ENCODE results near the gene DLST.

- TF ChIP-seq CTCF (IDR thresholded peaks at IDR 0.05; ENCODE audit: insufficient read depth, low read length) (no peak), REST (IDR thresholded peaks at IDR 0.05; ENCODE audit: insufficient replicate concordance, low read depth) (no peak), SPI1 (IDR thresholded peaks at IDR 0.05; ENCODE audit: borderline replicate concordance, low read depth) (no peak), POLR2AphosphoS5 (IDR thresholded peaks at IDR 0.05; ENCODE audit: low read depth) (no peak)
Measured at GRCh38 chr14:74853581-74853980, 28.1 kb upstream of the DLST start.

Data from HL-60 (cell line).